Measurements from ENCODE around the gene ATAD1.
A peak's percentile ranks its signal among the peaks of the same experiment; 100 is the strongest.

ATAD1 gene

DNA sequence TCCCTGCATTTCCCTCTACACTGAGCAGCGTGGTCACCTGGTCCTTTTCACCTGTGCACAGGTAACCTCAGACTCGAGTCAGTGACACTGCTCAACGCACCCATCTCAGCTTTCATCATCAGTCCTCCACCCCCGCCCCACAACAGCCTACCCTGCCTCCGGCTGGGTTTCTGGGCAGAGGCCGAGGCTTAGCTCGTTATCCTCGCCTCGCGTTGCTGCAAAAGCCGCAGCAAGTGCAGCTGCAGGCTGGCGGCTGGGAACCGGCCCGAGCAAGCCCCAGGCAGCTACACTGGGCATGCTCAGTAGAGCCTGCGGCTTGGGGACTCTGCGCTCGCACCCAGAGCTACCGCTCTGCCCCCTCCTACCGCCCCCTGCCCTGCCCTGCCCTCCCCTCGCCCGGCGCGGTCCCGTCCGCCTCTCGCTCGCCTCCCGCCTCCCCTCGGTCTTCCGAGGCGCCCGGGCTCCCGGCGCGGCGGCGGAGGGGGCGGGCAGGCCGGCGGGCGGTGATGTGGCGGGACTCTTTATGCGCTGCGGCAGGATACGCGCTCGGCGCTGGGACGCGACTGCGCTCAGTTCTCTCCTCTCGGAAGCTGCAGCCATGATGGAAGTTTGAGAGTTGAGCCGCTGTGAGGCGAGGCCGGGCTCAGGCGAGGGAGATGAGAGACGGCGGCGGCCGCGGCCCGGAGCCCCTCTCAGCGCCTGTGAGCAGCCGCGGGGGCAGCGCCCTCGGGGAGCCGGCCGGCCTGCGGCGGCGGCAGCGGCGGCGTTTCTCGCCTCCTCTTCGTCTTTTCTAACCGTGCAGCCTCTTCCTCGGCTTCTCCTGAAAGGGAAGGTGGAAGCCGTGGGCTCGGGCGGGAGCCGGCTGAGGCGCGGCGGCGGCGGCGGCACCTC is 45.3 kb upstream of the ATAD1 start, which contains the start of the genes KLLN and PTEN:
KLLN (minus strand) TSS at position 481 of the 891 bp plus-strand sequence. CDS start 1,046 bp downstream, outside the sequence.
PTEN (plus strand) TSS at position 573 of the 891 bp plus-strand sequence. CDS start 845 bp downstream, outside the sequence.
- TF ChIP-seq, protein P1, sequence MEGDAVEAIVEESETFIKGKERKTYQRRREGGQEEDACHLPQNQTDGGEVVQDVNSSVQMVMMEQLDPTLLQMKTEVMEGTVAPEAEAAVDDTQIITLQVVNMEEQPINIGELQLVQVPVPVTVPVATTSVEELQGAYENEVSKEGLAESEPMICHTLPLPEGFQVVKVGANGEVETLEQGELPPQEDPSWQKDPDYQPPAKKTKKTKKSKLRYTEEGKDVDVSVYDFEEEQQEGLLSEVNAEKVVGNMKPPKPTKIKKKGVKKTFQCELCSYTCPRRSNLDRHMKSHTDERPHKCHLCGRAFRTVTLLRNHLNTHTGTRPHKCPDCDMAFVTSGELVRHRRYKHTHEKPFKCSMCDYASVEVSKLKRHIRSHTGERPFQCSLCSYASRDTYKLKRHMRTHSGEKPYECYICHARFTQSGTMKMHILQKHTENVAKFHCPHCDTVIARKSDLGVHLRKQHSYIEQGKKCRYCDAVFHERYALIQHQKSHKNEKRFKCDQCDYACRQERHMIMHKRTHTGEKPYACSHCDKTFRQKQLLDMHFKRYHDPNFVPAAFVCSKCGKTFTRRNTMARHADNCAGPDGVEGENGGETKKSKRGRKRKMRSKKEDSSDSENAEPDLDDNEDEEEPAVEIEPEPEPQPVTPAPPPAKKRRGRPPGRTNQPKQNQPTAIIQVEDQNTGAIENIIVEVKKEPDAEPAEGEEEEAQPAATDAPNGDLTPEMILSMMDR (IDR thresholded peaks at IDR 0.05; ENCODE audit: low read depth, low read length, missing control alignments) = no peak
- in situ Hi-C loops (cut with HindIII; ENCODE audit: low pct_ligation_motif_present, low sequenced_read_pairs) = loop anchor here (25.0 kb wide), 2 partner anchors 524 to 699 kb away; no protein-coding TSS in a partner anchor
- Histone ChIP-seq H3K27ac (peak within 1 kb of the TSS; percentile 95), H3K27me3 (replicated peaks) (no peaks in the 10 kb centered on the region), H3K36me3 (replicated peaks) (peaks cover 2% of the 10 kb centered on the region), H3K4me3 (ENCODE audit: low read depth, low read length) (peak within 1 kb of the TSS; percentile 89)
- peak; percentile 85 for DNase-seq

DNA sequence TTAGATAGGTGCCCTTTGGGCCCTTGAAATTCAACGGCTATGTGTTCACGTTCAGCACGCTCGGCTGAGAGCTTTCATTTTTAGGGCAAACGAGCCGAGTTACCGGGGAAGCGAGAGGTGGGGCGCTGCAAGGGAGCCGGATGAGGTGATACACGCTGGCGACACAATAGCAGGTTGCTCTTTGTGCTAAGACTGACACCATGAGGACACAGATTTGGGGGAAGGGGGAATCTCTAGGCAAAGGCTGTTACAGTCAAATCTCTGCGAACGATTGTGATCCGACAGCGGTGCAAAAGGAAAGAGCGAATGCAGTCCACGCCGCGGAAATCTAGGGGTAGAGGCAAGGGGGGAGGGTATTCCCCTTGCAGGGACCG is 44.6 kb upstream of the ATAD1 start:
- Histone ChIP-seq H3K36me3 (replicated peaks) (peaks cover 2% of the 10 kb centered on the region), H3K4me3 (ENCODE audit: low read depth, low read length) (peak overlapping the region; percentile 89), H3K27ac (peak overlapping the region; percentile 95), H3K27me3 (replicated peaks) (no peaks in the 10 kb centered on the region)
- TF ChIP-seq, protein P1 (IDR thresholded peaks at IDR 0.05; ENCODE audit: low read depth, low read length, missing control alignments) = no peak
- in situ Hi-C loops (cut with HindIII; ENCODE audit: low pct_ligation_motif_present, low sequenced_read_pairs) = loop anchor here (25.0 kb wide), 2 partner anchors 525 to 700 kb away; no protein-coding TSS in a partner anchor
- DNase-seq = no peak

DNA sequence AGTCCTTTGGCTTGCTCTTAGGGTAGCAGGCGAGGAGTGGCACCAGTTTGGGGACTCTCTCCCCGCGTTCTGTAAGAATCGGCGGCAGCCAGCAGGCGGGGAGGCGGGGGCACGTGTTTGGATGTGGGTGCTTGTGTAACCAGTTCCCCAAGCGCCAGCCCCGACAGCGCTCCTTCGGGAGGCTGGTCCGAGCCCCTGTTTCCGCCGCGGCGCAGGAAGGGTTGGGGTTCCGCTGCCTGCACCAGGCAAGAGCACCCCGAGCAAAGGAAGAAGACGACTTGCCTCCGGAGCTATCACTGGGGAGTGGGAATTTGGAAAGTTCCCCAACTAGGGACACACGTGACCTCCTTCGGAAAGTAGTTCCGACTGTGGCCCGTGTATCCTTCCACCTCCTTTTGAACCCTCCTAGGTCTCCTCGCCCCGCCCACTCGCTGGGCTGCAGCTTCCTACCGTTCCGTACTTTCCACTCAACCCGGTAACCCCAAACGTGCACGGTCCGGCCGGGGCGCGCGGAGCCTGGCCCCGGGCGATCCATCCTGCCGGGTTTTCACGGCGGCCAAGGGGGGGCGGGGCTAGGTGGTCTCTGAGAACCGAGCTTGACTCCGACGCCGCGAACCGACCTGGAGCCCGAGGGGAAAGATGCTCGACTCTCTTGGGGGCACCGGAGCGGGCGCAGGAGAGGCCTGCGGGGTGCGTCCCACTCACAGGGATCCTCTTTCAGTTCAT is 44.1 kb upstream of the ATAD1 start:
- peaks cover 2% of the 10 kb centered on the region for H3K36me3 ChIP-seq (replicated peaks)
- H3K4me3 ChIP-seq (ENCODE audit: low read depth, low read length) = peak overlapping the region; percentile 89
- H3K27ac ChIP-seq = peak overlapping the region; percentile 95
- in situ Hi-C loops (cut with HindIII; ENCODE audit: low pct_ligation_motif_present, low sequenced_read_pairs) = loop anchor here (25.0 kb wide), 2 partner anchors 525 to 700 kb away; no protein-coding TSS in a partner anchor
- peak; percentile 92 for DNase-seq
- no peaks in the 10 kb centered on the region for H3K27me3 ChIP-seq (replicated peaks)
- TF ChIP-seq, protein P1 (IDR thresholded peaks at IDR 0.05; ENCODE audit: low read depth, low read length, missing control alignments) = no peak

DNA sequence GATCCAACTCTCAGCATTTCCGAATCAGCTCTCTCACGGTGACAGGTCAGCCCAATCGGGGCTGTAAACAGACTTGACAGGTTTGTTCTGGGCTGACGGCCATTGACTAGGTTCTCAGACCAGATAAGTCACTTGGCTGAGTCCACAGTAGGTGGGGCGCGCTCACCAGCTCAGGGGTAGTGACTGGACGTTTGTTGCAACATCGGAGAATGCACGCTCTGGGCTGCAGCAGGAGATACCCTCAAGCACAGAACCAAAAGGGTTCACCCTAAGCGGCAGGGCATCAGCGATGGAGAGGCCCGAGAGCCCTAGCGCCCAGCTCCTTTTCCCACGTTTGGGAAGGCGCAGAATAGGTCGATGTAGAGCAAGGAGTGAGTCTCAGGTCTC is 43.5 kb upstream of the ATAD1 start:
- Histone ChIP-seq H3K4me3 (ENCODE audit: low read depth, low read length) (peak overlapping the region; percentile 89), H3K27me3 (replicated peaks) (no peaks in the 10 kb centered on the region), H3K36me3 (replicated peaks) (peaks cover 2% of the 10 kb centered on the region), H3K27ac (peak overlapping the region; percentile 95)
- peak; percentile 67 for DNase-seq
- TF ChIP-seq, protein P1 (IDR thresholded peaks at IDR 0.05; ENCODE audit: low read depth, low read length, missing control alignments) = peak; percentile 52
- in situ Hi-C loops (cut with HindIII; ENCODE audit: low pct_ligation_motif_present, low sequenced_read_pairs) = loop anchor here (25.0 kb wide), 2 partner anchors 526 to 701 kb away; no protein-coding TSS in a partner anchor

DNA sequence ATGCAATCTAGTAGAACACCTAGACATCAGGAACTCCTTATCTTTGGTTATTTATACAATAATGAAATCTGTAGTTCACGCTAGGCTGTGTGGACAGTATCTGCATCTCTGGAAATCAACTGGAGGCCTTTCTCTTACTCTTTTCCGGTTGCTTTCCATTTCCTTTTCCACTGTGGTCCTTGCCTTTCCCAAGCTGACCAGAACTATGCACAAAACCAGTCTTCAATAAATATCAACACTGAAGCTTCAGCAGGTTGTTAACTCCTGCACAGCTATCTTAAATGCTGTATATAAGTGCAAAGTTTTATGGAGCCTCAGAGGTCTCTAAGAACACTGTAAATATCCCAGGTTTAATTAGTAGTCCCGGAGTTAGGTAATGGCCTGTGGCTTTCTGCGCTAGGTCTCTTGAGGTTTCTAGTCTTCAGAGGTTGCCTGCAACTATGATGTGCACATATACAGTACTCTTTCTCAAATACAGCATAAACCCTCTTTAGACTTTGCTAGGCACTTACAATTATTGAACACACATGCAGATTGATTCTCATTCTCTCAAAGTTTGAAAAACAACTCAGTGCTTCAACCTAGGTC is 42.9 kb upstream of the ATAD1 start:
- in situ Hi-C loops (cut with HindIII; ENCODE audit: low pct_ligation_motif_present, low sequenced_read_pairs) = loop anchor here (25.0 kb wide), 2 partner anchors 526 to 701 kb away; no protein-coding TSS in a partner anchor
- no peak for DNase-seq

More for the DNA sequence above, 42.9 kb upstream of the ATAD1 start:
- Histone ChIP-seq H3K27ac (no peak overlapping the region), H3K27me3 (replicated peaks) (no peaks in the 10 kb centered on the region), H3K36me3 (replicated peaks) (peaks cover 2% of the 10 kb centered on the region), H3K4me3 (ENCODE audit: low read depth, low read length) (no peak overlapping the region)
- TF ChIP-seq, protein P1 (IDR thresholded peaks at IDR 0.05; ENCODE audit: low read depth, low read length, missing control alignments) = no peak

Data from brain microvascular endothelial cell (primary cell).